Left renal cortex interstitium (tissue), 4 donors: ENCODE measurements around the gene AKR7A3. TPM values are rescaled to one million over a fixed set of nuclear protein-coding genes. Genes with fewer than 3 reads are reported as not detected.
"Not testable (repeated sequence)": the region's sequence is repeated elsewhere in the genome, so short reads cannot be mapped to it uniquely, and the experiment has no call there.

Experiments
- DNase-seq, 4 donors: peaks; one replicate each; pipeline ENCODE4 v3.0.0-alpha.2; 2013; ENCODE audit warnings: low read depth in 4 of 4, low spot score in 2 of 4, missing footprints in 1 of 4
- polyA plus RNA-seq, 4 donors: library from polyadenylated mRNA; unstranded; fragments of 120-200 nt; gene quantifications; one replicate each; pipeline ENCODE4 v1.2.1, GENCODE V29; 2013; ENCODE audit not compliant: insufficient read length in 4 of 4

The AKR7A3 gene
- polyA plus RNA-seq, 4 donors = 0.87 to 3.3 (median 2.0) TPM

- DNase-seq = no peak
These were observed 32.5 kb upstream of the AKR7A3 start for GRCh38 chr1:19321071-19321470.

- no peak for DNase-seq
These were observed 30.6 kb upstream of the AKR7A3 start for GRCh38 chr1:19319196-19319595.

GRCh38 chr1:19317126-19317910 is 28.7 kb upstream of the AKR7A3 start:
- no peak for DNase-seq

- no peak for DNase-seq
These were observed 27.0 kb upstream of the AKR7A3 start for GRCh38 chr1:19315378-19316198.

GRCh38 chr1:19313961-19314882 is 25.7 kb upstream of the AKR7A3 start:
- DNase-seq = no peak

GRCh38 chr1:19313636-19313959 is 25.0 kb upstream of the AKR7A3 start:
- no peak for DNase-seq

GRCh38 chr1:19312782-19313635 is 24.4 kb upstream of the AKR7A3 start:
- DNase-seq = peak in 1 of 4 donors; percentile 1

- peak; percentile 55 to 89 (median 82) for DNase-seq
These were observed 23.6 kb upstream of the AKR7A3 start, which contains the start of the genes AKR7A2 and SLC66A1 for GRCh38 chr1:19311931-19312781. Gene AKR7A2, minus strand, starts transcription at chr1:19312144. Its CDS starts 20 bp downstream, at chr1:19312124. Gene SLC66A1, plus strand, starts transcription at chr1:19312326. Its CDS starts 5,352 bp downstream, at chr1:19317678.

- DNase-seq = peak in 1 of 4 donors; percentile 15
These were observed 22.9 kb upstream of the AKR7A3 start for GRCh38 chr1:19311503-19311930.

GRCh38 chr1:19310720-19311502 is 22.3 kb upstream of the AKR7A3 start:
- DNase-seq = no peak

GRCh38 chr1:19310061-19310460 is 21.5 kb upstream of the AKR7A3 start:
- DNase-seq = no peak

GRCh38 chr1:19309123-19309813 is 20.7 kb upstream of the AKR7A3 start:
- no peak for DNase-seq

- no peak for DNase-seq
These were observed 19.9 kb upstream of the AKR7A3 start for GRCh38 chr1:19308509-19308907.

- no peak for DNase-seq
These were observed 19.4 kb upstream of the AKR7A3 start for GRCh38 chr1:19307794-19308508.

GRCh38 chr1:19306941-19307340 is 18.4 kb upstream of the AKR7A3 start:
- DNase-seq = no peak

GRCh38 chr1:19305880-19306279 is 17.3 kb upstream of the AKR7A3 start:
- no peak for DNase-seq

- DNase-seq = not testable (repeated sequence)
These were observed 15.5 kb upstream of the AKR7A3 start for GRCh38 chr1:19304081-19304480.
